Effector memory CD4-positive, alpha-beta T cell (primary cell): ENCODE results near the gene IYD.
"Not testable (repeated sequence)": the region's sequence is repeated elsewhere in the genome, so short reads cannot be mapped to it uniquely, and the experiment has no call there.

ENCODE experiments used
- DNase-seq, 3 donors: peaks; one replicate each; pipeline ENCODE4 v3.0.0-alpha.2; 2020
- H3K27ac ChIP-seq: 2 replicates; pipeline ENCODE4 v1.7.0; 2013; ENCODE audit warnings: mild to moderate bottlenecking, low read length, moderate library complexity; ENCODE audit not compliant: insufficient read depth, poor library complexity, severe bottlenecking
- H3K27me3 ChIP-seq: replicated peaks from 2 replicates; pipeline ENCODE4 v1.7.0; 2013; ENCODE audit warnings: mild to moderate bottlenecking, low read length; ENCODE audit not compliant: insufficient read depth, control insufficient read depth, poor library complexity, severe bottlenecking
- H3K36me3 ChIP-seq: 2 replicates; pipeline ENCODE4 v1.7.0; 2013; ENCODE audit warnings: mild to moderate bottlenecking, low read length, moderate library complexity; ENCODE audit not compliant: control insufficient read depth, insufficient read depth
- H3K4me1 ChIP-seq: 2 replicates; pipeline ENCODE4 v1.7.0; 2013; ENCODE audit warnings: low read length, mild to moderate bottlenecking; ENCODE audit not compliant: control insufficient read depth, insufficient read depth, poor library complexity, severe bottlenecking
- H3K4me3 ChIP-seq: 2 replicates; pipeline ENCODE4 v1.7.0; 2013; ENCODE audit warnings: low read length, low read depth, mild to moderate bottlenecking; ENCODE audit not compliant: insufficient read depth, poor library complexity, severe bottlenecking
- H3K9me3 ChIP-seq: 2 replicates; pipeline ENCODE4 v1.7.0; 2013; ENCODE audit warnings: mild to moderate bottlenecking, low read length, moderate library complexity; ENCODE audit not compliant: control insufficient read depth

IYD gene

GRCh38 chr6:150371356-150371755 is 2.5 kb downstream of the IYD start:
- H3K4me3 ChIP-seq, result no peak overlapping the region
- no peaks in the 10 kb centered on the region for H3K36me3 ChIP-seq

GRCh38 chr6:150372051-150372450 is 3.2 kb downstream of the IYD start:
- no peaks in the 10 kb centered on the region for H3K27me3 ChIP-seq
- no peak overlapping the region for H3K27ac ChIP-seq
- no peak overlapping the region for H3K4me3 ChIP-seq
- DNase-seq, result no peak
- no peaks in the 10 kb centered on the region for H3K9me3 ChIP-seq
- H3K4me1 ChIP-seq, result no peaks in the 10 kb centered on the region
- no peaks in the 10 kb centered on the region for H3K36me3 ChIP-seq

More at GRCh38 chr6:150371356-150371755, 2.5 kb downstream of the IYD start:
- Histone ChIP-seq H3K27ac (no peak overlapping the region), H3K27me3 (no peaks in the 10 kb centered on the region), H3K9me3 (no peaks in the 10 kb centered on the region), H3K4me1 (no peaks in the 10 kb centered on the region)
- DNase-seq, result no peak

DNA sequence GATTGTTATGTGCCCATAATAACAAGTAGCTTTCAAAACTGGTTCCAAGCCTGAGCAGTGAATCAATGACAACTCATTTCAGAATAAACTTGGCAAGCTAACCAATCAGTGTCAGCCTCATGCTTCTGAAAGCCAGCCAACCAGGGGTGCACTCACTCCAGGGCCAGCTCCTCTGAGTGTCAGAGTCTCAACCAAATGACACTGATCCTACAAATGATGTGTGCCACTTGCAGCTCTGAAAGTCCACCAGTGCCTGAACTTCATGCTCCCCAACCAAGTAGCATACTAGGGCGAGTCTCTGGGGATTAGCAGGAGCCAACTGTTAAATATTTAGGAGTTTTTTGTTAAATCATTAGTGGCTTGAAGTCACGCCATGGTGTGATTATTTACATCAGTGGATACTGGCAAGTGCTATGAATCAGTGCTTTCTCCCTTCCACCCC is 4.5 kb downstream of the IYD start:
- no peaks in the 10 kb centered on the region for H3K36me3 ChIP-seq
- no peaks in the 10 kb centered on the region for H3K27me3 ChIP-seq
- H3K9me3 ChIP-seq, result no peaks in the 10 kb centered on the region
- no peak for DNase-seq
- H3K4me3 ChIP-seq, result no peak overlapping the region
- H3K27ac ChIP-seq, result no peak overlapping the region
- no peaks in the 10 kb centered on the region for H3K4me1 ChIP-seq

DNA sequence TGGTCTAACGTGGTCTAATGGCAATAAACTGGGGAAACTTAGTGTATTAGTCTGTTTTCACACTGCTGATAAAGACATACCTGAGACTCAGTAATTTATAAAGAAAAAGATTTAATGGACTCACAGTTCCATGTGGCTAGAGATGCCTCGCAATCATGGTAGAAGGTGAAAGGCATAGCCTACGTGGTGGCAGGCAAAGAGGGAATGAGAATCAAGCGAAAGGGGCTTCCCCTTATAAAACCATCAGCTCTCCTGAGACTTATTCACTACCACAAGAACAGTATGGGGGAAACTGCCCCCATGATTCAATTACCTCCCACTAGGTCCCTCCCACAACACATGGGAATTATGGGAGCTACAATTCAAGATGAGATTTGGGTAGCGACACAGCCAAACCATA is 5.5 kb downstream of the IYD start:
- H3K36me3 ChIP-seq, H3K4me1 ChIP-seq, H3K27me3 ChIP-seq, DNase-seq, H3K27ac ChIP-seq, H3K4me3 ChIP-seq, H3K9me3 ChIP-seq: not testable (repeated sequence)

- Histone ChIP-seq H3K4me3 (no peak overlapping the region), H3K27ac (no peak overlapping the region), H3K36me3 (no peaks in the 10 kb centered on the region)
These were observed 8.5 kb downstream of the IYD start for GRCh38 chr6:150377211-150377781.

DNA sequence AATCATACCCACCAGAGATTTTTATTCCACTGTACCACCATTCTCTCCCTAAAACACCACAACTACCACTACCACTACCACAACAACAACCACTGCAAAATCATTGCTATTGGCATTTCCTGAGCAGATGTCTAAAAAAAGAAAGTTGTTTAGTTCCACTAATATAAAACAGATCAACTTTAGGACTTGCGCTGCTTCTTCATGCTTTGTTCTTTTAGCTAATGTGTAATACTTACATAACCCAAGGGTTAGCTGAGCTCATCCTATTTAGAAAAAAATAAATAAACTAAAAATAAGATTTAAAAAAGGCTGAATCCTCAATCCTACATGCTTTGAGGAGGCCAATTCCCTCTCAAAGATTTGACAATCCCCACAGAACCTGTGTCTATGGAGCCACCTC is 11.4 kb downstream of the IYD start:
- no peaks in the 10 kb centered on the region for H3K27me3 ChIP-seq
- H3K36me3 ChIP-seq, result no peaks in the 10 kb centered on the region
- no peak for DNase-seq
- H3K4me1 ChIP-seq, result no peaks in the 10 kb centered on the region
- H3K9me3 ChIP-seq, result no peaks in the 10 kb centered on the region
- no peak overlapping the region for H3K4me3 ChIP-seq
- no peak overlapping the region for H3K27ac ChIP-seq

More at GRCh38 chr6:150377211-150377781, 8.5 kb downstream of the IYD start:
- no peak for DNase-seq
- no peaks in the 10 kb centered on the region for H3K27me3 ChIP-seq
- no peaks in the 10 kb centered on the region for H3K9me3 ChIP-seq
- H3K4me1 ChIP-seq, result no peaks in the 10 kb centered on the region

GRCh38 chr6:150382171-150382570 is 13.4 kb downstream of the IYD start:
- H3K4me1 ChIP-seq, result no peaks in the 10 kb centered on the region
- no peak overlapping the region for H3K27ac ChIP-seq
- no peaks in the 10 kb centered on the region for H3K27me3 ChIP-seq
- no peaks in the 10 kb centered on the region for H3K9me3 ChIP-seq
- no peak for DNase-seq
- H3K4me3 ChIP-seq, result no peak overlapping the region
- no peaks in the 10 kb centered on the region for H3K36me3 ChIP-seq

GRCh38 chr6:150391414-150391813 is 22.6 kb downstream of the IYD start:
- Histone ChIP-seq H3K36me3 (no peaks in the 10 kb centered on the region), H3K9me3 (no peaks in the 10 kb centered on the region), H3K4me1 (no peaks in the 10 kb centered on the region), H3K27ac (no peak overlapping the region), H3K27me3 (no peaks in the 10 kb centered on the region), H3K4me3 (no peak overlapping the region)
- no peak for DNase-seq

DNA sequence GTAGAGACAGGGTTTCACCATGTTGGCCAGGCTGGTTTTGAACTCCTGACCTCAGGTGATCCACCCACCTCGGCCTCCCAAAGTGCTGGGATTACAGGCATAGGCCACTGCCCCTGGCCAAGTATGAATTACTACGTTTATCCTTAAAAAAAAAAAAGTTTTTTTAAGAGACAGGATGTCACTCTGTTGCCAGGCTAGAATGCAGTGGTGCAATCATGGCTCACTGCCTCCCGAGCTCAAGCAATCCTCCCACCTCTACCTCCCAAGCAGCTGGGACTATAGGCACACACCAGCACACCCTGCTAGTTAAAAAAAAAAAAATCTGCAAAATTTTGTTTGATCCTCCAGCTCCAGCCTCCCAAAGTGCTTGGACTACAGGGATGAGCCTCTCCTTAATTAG is 23.1 kb downstream of the IYD start:
- no peak for DNase-seq
- H3K27me3 ChIP-seq, result no peaks in the 10 kb centered on the region
- H3K36me3 ChIP-seq, result no peaks in the 10 kb centered on the region
- no peak overlapping the region for H3K4me3 ChIP-seq
- H3K9me3 ChIP-seq, result no peaks in the 10 kb centered on the region
- H3K4me1 ChIP-seq, result no peaks in the 10 kb centered on the region
- no peak overlapping the region for H3K27ac ChIP-seq

- Histone ChIP-seq H3K36me3 (no peaks in the 10 kb centered on the region), H3K4me1 (no peaks in the 10 kb centered on the region), H3K27ac (no peak overlapping the region), H3K9me3 (no peaks in the 10 kb centered on the region), H3K4me3 (no peak overlapping the region), H3K27me3 (no peaks in the 10 kb centered on the region)
- DNase-seq, result no peak
These were observed 23.8 kb downstream of the IYD start for GRCh38 chr6:150392452-150393220.
